HL-60 (cell line): ENCODE results near the gene SAMD14.

Source experiments
- DNase-seq, 2 experiments: peaks; one replicate each; pipeline ENCODE4 v3.0.0-alpha.2; 2010 to 2020; ENCODE audit warnings: low read depth in 1 of 2, low spot score in 1 of 2
- H3K27ac ChIP-seq: fragments of 250-450 bp; sonication (Bioruptor Pico); replicated peaks from 2 replicates; pipeline ENCODE4 v1.5.1; 2020; ENCODE audit warnings: mild to moderate bottlenecking, moderate library complexity
- H3K27me3 ChIP-seq: fragments of 250-450 bp; sonication (Bioruptor Pico); 2 replicates; pipeline ENCODE4 v1.5.1; 2021; ENCODE audit warnings: mild to moderate bottlenecking, moderate library complexity; ENCODE audit not compliant: insufficient read depth, poor library complexity, severe bottlenecking
- H3K4me3 ChIP-seq: replicated peaks from 2 replicates; pipeline ENCODE4 v1.5.1; 2011; ENCODE audit warnings: mild to moderate bottlenecking, control low read depth, low read length; ENCODE audit not compliant: insufficient read depth
- CTCF ChIP-seq: IDR thresholded peaks from one replicate; pipeline ENCODE4 v1.5.1; 2011; ENCODE audit warnings: low read length, control low read depth, inconsistent platforms; ENCODE audit not compliant: insufficient read depth
- GABPA ChIP-seq: IDR thresholded peaks from 2 replicates; pipeline ENCODE4 v1.6.1; 2012; ENCODE audit warnings: low read depth
- POLR2AphosphoS5 ChIP-seq: IDR thresholded peaks from 2 replicates; pipeline ENCODE4 v1.6.1; 2012; ENCODE audit warnings: low read depth
- SPI1 ChIP-seq: IDR thresholded peaks from 2 replicates; pipeline ENCODE4 v1.6.1; 2012; ENCODE audit warnings: low read depth, mild to moderate bottlenecking, borderline replicate concordance
- TF ChIP-seq, protein P1 (sequence below): IDR thresholded peaks from 2 replicates; pipeline ENCODE4 v1.6.1; 2012; ENCODE audit warnings: low read depth; ENCODE audit not compliant: insufficient replicate concordance

SAMD14 gene

DNA sequence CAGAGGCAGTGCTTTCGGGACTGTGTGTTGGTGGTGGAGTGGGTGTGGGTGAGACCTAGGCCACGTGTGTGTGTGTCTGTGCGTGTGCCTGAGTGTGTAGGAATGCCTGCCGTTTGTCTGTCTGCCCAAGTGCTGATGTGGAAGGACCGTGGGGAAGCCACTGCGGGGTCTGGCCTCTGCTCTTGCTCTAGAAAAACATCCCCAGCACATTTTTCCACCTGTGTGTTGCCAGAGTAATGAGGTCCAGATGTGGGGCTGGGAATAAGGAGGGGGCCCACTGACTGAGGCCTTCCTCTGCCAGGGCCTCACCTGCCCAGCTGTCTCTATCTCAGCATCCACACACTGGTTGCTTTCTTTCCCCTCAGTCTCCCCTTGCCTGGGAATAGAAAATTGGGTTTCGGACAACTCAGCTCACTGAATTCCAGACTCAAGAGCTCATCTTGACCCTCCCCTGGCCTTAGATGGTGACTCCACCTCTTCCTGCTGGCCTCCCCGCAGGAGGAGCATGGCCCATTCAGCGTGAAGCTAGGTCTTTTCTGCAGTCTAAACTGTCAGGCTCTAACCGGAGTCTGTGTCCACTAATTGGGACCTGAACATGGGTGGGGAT, 43.5 kb upstream of the SAMD14 start:
- H3K4me3 ChIP-seq: no peak overlapping the region

DNA sequence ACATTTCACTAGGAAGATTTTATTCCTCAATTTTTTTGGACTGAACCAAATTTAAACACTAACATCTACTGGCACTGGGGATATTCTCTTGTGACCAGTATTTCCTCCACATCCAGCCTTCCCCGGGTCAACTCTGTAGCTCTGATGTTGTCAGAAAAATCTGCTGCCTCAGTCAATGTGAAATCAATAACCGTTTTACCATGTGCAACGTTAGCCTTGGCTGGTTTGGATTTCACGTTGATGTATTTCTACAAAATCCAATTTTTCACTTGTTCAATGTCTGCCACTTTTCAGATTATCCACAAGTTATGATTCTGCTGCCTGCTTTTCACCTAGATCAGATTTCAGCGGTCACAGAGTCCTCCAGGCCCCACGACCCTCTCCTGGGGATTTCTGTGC, 43.0 kb upstream of the SAMD14 start:
- TF ChIP-seq, protein P1, sequence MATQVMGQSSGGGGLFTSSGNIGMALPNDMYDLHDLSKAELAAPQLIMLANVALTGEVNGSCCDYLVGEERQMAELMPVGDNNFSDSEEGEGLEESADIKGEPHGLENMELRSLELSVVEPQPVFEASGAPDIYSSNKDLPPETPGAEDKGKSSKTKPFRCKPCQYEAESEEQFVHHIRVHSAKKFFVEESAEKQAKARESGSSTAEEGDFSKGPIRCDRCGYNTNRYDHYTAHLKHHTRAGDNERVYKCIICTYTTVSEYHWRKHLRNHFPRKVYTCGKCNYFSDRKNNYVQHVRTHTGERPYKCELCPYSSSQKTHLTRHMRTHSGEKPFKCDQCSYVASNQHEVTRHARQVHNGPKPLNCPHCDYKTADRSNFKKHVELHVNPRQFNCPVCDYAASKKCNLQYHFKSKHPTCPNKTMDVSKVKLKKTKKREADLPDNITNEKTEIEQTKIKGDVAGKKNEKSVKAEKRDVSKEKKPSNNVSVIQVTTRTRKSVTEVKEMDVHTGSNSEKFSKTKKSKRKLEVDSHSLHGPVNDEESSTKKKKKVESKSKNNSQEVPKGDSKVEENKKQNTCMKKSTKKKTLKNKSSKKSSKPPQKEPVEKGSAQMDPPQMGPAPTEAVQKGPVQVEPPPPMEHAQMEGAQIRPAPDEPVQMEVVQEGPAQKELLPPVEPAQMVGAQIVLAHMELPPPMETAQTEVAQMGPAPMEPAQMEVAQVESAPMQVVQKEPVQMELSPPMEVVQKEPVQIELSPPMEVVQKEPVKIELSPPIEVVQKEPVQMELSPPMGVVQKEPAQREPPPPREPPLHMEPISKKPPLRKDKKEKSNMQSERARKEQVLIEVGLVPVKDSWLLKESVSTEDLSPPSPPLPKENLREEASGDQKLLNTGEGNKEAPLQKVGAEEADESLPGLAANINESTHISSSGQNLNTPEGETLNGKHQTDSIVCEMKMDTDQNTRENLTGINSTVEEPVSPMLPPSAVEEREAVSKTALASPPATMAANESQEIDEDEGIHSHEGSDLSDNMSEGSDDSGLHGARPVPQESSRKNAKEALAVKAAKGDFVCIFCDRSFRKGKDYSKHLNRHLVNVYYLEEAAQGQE: no peak
- TF ChIP-seq SPI1 (no peak), POLR2AphosphoS5 (no peak), GABPA (no peak), CTCF (no peak)
- H3K27me3 ChIP-seq: peaks cover 2% of the 10 kb centered on the region
- no peak overlapping the region for H3K4me3 ChIP-seq
- no peak for DNase-seq
- no peak overlapping the region for H3K27ac ChIP-seq

More for the DNA sequence above, 43.5 kb upstream of the SAMD14 start:
- no peak for DNase-seq
- TF ChIP-seq, protein P1: no peak
- TF ChIP-seq CTCF (no peak), GABPA (no peak), SPI1 (no peak), POLR2AphosphoS5 (no peak)
- no peaks in the 10 kb centered on the region for H3K27me3 ChIP-seq
- no peak overlapping the region for H3K27ac ChIP-seq

DNA sequence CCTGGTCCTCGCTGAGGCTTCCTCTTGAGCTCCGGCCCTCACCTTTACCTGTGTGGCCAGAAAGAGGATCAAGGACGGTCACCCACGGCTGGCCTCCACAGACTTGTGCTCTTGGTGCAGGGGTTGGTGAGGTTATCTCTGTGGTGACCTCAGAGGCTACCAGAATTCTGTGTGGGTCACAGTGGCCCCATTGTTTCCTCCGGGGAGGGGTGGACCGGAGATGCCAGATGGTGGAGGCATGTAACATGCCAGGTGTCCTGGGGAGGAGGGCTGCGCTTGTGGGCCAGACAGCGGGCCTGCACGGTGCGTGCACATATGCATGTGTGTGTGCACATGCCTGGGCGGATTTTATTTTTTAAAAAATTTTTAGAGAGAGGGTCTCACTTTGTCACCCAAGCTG, 42.2 kb upstream of the SAMD14 start:
- Histone ChIP-seq H3K4me3 (no peak overlapping the region), H3K27me3 (peaks cover 5% of the 10 kb centered on the region), H3K27ac (no peak overlapping the region)
- DNase-seq: no peak
- TF ChIP-seq GABPA (no peak), SPI1 (no peak), CTCF (no peak), POLR2AphosphoS5 (no peak)
- TF ChIP-seq, protein P1: no peak
